GM12878 (cell line): Measurements from ENCODE around the gene LCE2D.

Experiments used
- CREB1 ChIP-seq: IDR thresholded peaks from 2 replicates; pipeline ENCODE4 v1.6.1; 2012; ENCODE audit warnings: low read depth, mild to moderate bottlenecking, inconsistent platforms
- CTCF ChIP-seq, 3 experiments: IDR thresholded peaks in 2 of 3; conservative IDR thresholded peaks in 1 of 3; 2 replicates each; pipeline ENCODE4 v1.5.1; 2011; ENCODE audit warnings: low read depth in 3 of 3, low read length in 3 of 3, mild to moderate bottlenecking in 3 of 3, control low read depth in 2 of 3, moderate library complexity in 2 of 3, inconsistent platforms in 1 of 3, mixed read lengths in 1 of 3; ENCODE audit not compliant: control insufficient read depth in 2 of 3, insufficient read depth in 1 of 3; ENCODE audit errors: extremely low read depth in 1 of 3
- ETV6 ChIP-seq, 2 experiments: fragments of 450-650 bp in 1 of 2; IDR thresholded peaks in 1 of 2; conservative IDR thresholded peaks in 1 of 2; 2 replicates each; pipeline ENCODE4 v1.6.1; 2014; ENCODE audit warnings: antibody characterized with exemption in 1 of 2, borderline replicate concordance in 1 of 2, low read depth in 1 of 2, mild to moderate bottlenecking in 1 of 2, moderate library complexity in 1 of 2
- EZH2 ChIP-seq: IDR thresholded peaks from 2 replicates; pipeline ENCODE4 v1.6.1; 2012; ENCODE audit warnings: low read depth, mild to moderate bottlenecking, control low read depth, inconsistent platforms, low read length, borderline replicate concordance; ENCODE audit not compliant: control insufficient read depth
- HDGF ChIP-seq: fragments of 450-650 bp; IDR thresholded peaks from 2 replicates; pipeline ENCODE4 v1.6.1; 2016; ENCODE audit warnings: antibody characterized with exemption
- POLR2AphosphoS2 ChIP-seq: IDR thresholded peaks from 2 replicates; pipeline ENCODE4 v1.6.1; 2011; ENCODE audit warnings: low read depth, mild to moderate bottlenecking, low read length, improper control_type of control experiment, moderate library complexity
- POLR2AphosphoS5 ChIP-seq: IDR thresholded peaks from 2 replicates; pipeline ENCODE4 v1.6.1; 2011; ENCODE audit warnings: mild to moderate bottlenecking, low read length, inconsistent platforms
- RAD21 ChIP-seq: IDR thresholded peaks from 2 replicates; pipeline ENCODE4 v1.6.1; 2011; ENCODE audit warnings: mild to moderate bottlenecking, low read depth, low read length, moderate library complexity; ENCODE audit not compliant: insufficient read depth
- SMC3 ChIP-seq: IDR thresholded peaks from 2 replicates; pipeline ENCODE4 v1.6.1; 2011; ENCODE audit warnings: low read length, improper control_type of control experiment, borderline replicate concordance
- TAF1 ChIP-seq: IDR thresholded peaks from 2 replicates; pipeline ENCODE4 v1.6.1; 2011; ENCODE audit warnings: mild to moderate bottlenecking, low read depth, low read length, borderline replicate concordance
- TCF7 ChIP-seq: IDR thresholded peaks from 2 replicates; pipeline ENCODE4 v1.6.1; 2014; ENCODE audit warnings: antibody characterized with exemption, borderline replicate concordance
- ZNF217 ChIP-seq: fragments of 450-650 bp; IDR thresholded peaks from 2 replicates; pipeline ENCODE4 v1.6.1; 2017; ENCODE audit warnings: antibody characterized with exemption, mild to moderate bottlenecking
- TF ChIP-seq, protein P1 (sequence below): IDR thresholded peaks from 2 replicates; pipeline ENCODE4 v1.6.1; 2011; ENCODE audit warnings: low read depth, low read length, improper control_type of control experiment, borderline replicate concordance

- TF ChIP-seq CTCF (IDR thresholded peaks at IDR 0.05 in 2 of 3, conservative IDR thresholded peaks at IDR 0.05 in 1 of 3; ENCODE audit: control insufficient read depth in 2 of 3, extremely low read depth in 1 of 3, insufficient read depth in 1 of 3, low read depth in 3 of 3, low read length in 3 of 3) (no peak), HDGF (no peak), RAD21 (no peak), SMC3 (no peak), ETV6 (conservative IDR thresholded peaks at IDR 0.05 in 1 of 2, IDR thresholded peaks at IDR 0.05 in 1 of 2; ENCODE audit: borderline replicate concordance in 1 of 2, low read depth in 1 of 2) (no peak), CREB1 (no peak), ZNF217 (no peak), POLR2AphosphoS2 (no peak), POLR2AphosphoS5 (no peak), TAF1 (no peak), EZH2 (no peak), TCF7 (no peak)
- TF ChIP-seq, protein P1, sequence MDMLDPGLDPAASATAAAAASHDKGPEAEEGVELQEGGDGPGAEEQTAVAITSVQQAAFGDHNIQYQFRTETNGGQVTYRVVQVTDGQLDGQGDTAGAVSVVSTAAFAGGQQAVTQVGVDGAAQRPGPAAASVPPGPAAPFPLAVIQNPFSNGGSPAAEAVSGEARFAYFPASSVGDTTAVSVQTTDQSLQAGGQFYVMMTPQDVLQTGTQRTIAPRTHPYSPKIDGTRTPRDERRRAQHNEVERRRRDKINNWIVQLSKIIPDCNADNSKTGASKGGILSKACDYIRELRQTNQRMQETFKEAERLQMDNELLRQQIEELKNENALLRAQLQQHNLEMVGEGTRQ: no peak
These were observed 36.4 kb upstream of the LCE2D start for GRCh38 chr1:152626744-152627143.
